GM12873 (cell line): ENCODE results near the gene FANCI.

Experiments used
- TF ChIP-seq, protein P1 (sequence below): IDR thresholded peaks from 2 replicates; pipeline ENCODE4 v1.5.1; 2012; ENCODE audit warnings: low read depth, mild to moderate bottlenecking, moderate library complexity, low read length, control low read depth; ENCODE audit not compliant: insufficient read depth; ENCODE audit errors: missing control alignments

Gene FANCI

DNA sequence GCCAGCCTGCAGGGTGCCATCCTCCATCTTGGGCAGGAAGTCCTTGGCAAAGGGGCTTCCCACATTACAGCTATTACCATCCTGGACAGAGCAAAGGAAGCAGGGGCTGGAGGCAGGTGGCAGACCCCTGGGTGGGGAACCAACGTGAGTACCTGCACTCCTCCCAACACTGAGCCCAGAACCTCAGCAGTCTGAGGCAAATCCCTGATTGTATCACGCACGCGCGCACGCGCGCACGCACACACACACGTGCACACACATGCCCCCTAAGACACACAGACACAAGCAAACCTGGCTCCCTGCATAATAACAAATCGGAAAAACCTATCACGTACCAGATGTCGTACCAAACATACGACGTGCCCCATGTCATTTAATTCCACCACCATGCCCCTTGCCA, 79.0 kb downstream of the FANCI start:
- TF ChIP-seq, protein P1, sequence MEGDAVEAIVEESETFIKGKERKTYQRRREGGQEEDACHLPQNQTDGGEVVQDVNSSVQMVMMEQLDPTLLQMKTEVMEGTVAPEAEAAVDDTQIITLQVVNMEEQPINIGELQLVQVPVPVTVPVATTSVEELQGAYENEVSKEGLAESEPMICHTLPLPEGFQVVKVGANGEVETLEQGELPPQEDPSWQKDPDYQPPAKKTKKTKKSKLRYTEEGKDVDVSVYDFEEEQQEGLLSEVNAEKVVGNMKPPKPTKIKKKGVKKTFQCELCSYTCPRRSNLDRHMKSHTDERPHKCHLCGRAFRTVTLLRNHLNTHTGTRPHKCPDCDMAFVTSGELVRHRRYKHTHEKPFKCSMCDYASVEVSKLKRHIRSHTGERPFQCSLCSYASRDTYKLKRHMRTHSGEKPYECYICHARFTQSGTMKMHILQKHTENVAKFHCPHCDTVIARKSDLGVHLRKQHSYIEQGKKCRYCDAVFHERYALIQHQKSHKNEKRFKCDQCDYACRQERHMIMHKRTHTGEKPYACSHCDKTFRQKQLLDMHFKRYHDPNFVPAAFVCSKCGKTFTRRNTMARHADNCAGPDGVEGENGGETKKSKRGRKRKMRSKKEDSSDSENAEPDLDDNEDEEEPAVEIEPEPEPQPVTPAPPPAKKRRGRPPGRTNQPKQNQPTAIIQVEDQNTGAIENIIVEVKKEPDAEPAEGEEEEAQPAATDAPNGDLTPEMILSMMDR: no peak

DNA sequence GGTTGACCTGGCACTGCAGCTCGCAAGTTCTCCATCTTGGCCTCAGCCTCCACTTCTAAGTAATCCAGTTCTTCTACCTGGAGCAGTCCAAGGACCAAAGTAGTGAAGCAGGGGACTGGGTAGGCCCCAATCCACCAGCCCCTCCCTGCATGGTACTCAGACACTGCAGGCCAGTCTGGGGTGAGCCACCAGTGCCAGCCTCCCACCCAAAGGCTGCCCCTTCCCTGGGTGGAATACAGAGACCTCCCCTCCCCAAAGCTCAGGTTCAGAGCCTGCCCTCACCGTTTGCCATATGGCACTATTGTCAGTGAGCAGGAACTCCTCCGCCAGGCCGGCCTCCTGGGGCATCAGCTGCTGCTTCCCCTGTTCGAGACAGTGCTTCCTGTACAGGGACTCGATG, 80.0 kb downstream of the FANCI start:
- TF ChIP-seq, protein P1: no peak

DNA sequence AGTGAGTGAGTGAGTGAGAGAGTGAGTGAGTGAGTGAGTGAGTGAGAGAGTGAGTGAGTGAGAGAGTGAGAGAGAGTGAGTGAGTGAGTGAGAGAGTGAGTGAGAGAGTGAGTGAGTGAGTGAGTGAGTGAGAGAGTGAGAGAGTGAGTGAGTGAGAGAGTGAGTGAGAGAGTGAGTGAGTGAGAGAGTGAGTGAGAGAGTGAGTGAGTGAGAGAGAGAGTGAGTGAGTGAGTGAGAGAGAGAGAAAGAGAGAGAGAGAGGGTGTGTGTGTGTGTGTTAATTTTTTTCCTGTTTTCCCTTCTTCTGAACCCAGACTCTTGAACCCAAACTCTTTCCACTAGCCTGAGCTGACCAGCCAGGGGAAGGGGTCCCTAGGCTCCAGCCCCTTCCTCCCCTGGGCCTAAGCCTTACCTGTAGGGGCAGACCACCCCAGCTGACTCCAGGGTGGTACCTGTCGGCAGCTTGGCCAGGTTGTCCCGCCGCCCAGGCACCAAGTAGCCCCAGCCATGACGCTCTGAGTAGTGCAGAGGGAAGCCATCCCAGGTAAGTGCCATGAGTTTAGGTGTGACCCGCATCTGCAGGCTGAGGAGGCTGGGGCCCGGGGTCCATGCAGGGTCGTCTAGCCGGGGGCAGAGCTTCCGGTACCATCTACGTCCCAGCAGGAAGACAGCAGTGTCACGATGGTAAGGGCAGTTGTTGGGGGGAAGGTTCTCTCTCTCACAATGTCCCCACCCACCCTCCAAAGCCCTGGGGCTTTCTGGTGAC, 81.4 kb downstream of the FANCI start:
- TF ChIP-seq, protein P1: no peak

DNA sequence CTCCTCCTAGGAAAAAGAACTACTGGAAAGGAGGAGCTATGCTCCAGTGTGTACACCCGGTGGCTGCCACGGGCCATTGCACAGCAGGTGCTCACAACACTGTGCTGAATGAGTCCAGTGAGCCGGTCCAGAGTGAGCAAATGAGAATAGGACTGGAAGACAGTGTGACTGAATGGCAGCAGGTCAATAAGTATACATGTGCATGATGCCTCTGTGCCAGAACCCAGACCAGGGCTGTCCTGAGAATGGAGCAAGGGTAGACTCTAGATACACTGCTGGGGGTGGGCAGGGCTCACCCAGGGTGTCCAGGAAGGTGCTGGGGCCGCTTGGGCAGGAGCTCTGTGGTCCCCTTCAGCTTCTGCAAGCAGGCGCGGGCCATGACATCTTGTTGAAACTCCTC, 82.5 kb downstream of the FANCI start:
- TF ChIP-seq, protein P1: no peak

DNA sequence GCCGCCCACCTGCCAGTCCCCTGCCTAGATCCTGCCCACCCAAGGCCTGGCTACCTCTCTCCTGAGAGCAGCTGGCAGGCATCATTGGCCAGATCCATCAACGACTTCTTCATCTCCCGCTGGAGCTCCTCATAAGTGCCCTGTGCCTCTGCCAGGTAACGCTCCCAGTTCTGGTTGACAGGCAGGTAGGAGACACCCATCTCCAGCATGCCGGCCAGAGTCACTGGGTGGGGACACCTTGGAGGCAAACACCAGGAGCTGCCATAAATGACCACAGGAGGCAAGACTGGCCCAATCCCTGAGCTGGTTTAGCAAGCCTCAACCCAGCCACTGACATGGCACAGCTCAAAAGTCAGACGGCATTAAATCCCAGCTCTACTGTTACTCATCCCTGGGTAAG, 83.3 kb downstream of the FANCI start:
- TF ChIP-seq, protein P1: no peak

DNA sequence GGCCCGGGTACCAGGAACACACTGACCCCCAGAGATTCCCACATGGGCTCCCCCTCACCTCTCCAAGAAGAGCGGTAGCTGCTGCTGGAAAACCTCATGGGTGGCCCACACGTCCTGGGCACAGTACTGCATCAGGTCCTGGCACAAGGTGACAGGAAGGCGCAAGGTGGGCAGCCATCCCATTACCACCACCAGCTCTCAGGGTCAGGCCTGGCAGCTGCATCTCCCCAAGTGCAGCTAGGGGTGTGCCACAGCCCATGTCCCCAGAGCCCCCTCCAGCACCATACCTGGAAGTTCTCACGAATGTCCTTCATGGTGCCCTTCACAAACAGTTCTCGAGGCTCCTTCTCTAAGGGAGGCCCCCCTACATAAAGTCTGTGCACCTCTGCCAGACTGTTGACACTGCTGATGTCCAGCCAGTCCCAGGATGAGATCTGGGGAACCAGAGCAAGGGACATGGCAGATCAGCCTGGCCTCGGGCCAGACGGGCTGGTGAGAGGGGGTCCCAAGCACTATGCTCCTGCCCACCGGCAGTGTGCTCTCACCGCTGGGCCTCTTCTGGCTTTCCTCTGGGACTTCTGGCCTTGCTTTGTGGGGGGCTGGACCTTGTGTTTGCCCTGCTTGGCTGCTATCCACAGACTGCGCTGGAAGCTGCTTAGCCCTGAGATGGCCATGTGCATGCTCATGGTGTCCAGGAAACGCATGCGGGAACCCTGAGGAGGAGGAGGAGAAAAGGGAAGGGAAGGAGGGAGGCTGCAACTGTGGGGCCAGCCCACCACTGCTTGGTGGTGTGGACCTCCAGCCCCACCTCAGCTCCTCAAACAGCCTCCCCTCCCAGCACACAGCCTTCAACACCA, 84.8 kb downstream of the FANCI start:
- TF ChIP-seq, protein P1: no peak

DNA sequence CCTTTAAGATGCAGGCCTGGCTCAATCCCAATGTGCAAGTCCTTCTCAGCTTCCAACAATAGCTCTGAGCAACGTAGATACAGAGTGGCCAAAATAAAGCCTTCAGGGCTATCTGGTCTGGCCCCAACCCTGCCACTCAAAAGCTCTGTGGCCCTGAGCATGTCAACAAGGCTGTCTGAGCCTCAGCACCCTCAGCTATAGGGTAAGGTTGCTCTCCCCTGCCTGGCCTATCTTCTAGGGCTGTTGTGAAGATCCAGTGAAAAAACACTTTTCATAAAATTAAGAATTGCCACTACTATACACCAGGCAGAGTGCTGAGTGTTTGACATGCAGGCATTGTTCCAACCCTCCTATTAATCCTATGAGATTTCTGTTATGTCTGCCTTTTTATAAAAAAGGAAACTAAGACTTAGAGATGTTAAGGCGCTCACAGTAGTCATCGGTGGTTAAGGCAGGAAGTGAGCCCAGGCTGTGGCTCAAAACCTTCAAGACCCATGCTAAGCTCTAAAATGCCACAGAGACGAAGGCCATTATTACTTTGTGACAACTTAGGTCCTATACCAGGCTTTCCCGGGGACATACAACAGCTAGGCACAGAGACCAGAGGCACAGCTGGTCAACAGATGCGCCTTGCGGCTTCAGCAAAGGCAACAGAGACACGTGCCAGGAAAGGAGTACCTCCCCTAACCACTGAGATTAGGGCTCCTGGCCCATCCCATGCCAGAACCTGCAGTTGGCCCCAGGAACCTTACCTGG, 85.7 kb downstream of the FANCI start:
- TF ChIP-seq, protein P1: no peak
